Activated CD8-positive, alpha-beta memory T cell treated with anti-CD3 and anti-CD28 coated beads, Interleukin-2, amount 50 U/mL, for 24 hours (primary cell): ENCODE measurements around the gene GPR132.
"Not testable (repeated sequence)": the region's sequence is repeated elsewhere in the genome, so short reads cannot be mapped to it uniquely, and the experiment has no call there.

Experiments used
- DNase-seq: peaks from one replicate; pipeline ENCODE4 v3.0.0-alpha.2; 2020; ENCODE audit errors: extremely low read depth

GPR132 gene

GRCh38 chr14:105065280-105066228 lies at the start of gene GPR132:
Gene GPR132 (minus strand): TSS chr14:105065430. CDS start chr14:105055420, 10,010 bp downstream.
- peak; percentile 78 for DNase-seq

- DNase-seq = not testable (repeated sequence)
Measured at GRCh38 chr14:105109243-105109642, 44.0 kb upstream of the GPR132 start.

- DNase-seq = no peak
Measured at GRCh38 chr14:105108516-105108864, 43.3 kb upstream of the GPR132 start.

- DNase-seq = no peak
Measured at GRCh38 chr14:105107781-105108515, 42.7 kb upstream of the GPR132 start.

- no peak for DNase-seq
Measured at GRCh38 chr14:105107351-105107750, 42.1 kb upstream of the GPR132 start.

GRCh38 chr14:105105158-105105557 lies 39.9 kb upstream of the GPR132 start:
- no peak for DNase-seq

- no peak for DNase-seq
Measured at GRCh38 chr14:105102893-105103292, 37.7 kb upstream of the GPR132 start.

- DNase-seq = no peak
Measured at GRCh38 chr14:105102361-105102870, 37.2 kb upstream of the GPR132 start.

GRCh38 chr14:105100910-105101309 lies 35.7 kb upstream of the GPR132 start:
- no peak for DNase-seq

- DNase-seq = no peak
Measured at GRCh38 chr14:105099778-105100177, 34.5 kb upstream of the GPR132 start.

- no peak for DNase-seq
Measured at GRCh38 chr14:105098316-105098715, 33.1 kb upstream of the GPR132 start.

GRCh38 chr14:105097794-105098127 lies 32.5 kb upstream of the GPR132 start:
- DNase-seq = no peak

GRCh38 chr14:105096206-105096875 lies 31.1 kb upstream of the GPR132 start:
- no peak for DNase-seq

- DNase-seq = no peak
Measured at GRCh38 chr14:105095236-105095805, 30.1 kb upstream of the GPR132 start.

- no peak for DNase-seq
Measured at GRCh38 chr14:105094193-105094907, 29.1 kb upstream of the GPR132 start.

GRCh38 chr14:105093431-105094192 lies 28.4 kb upstream of the GPR132 start:
- peak; percentile 47 for DNase-seq

GRCh38 chr14:105093038-105093430 lies 27.8 kb upstream of the GPR132 start:
- no peak for DNase-seq

GRCh38 chr14:105092171-105093037 lies 27.2 kb upstream of the GPR132 start:
- no peak for DNase-seq

- no peak for DNase-seq
Measured at GRCh38 chr14:105091517-105092170, 26.4 kb upstream of the GPR132 start.
